Esophagus muscularis mucosa (tissue), 4 donors: ENCODE measurements around the gene FAM187B. TPM values are rescaled to one million over a fixed set of nuclear protein-coding genes. Genes with fewer than 3 reads are reported as not detected.
A peak's percentile ranks its signal among the peaks of the same experiment; 100 is the strongest.

Source experiments
- DNase-seq: peaks from one replicate; pipeline ENCODE4 v3.0.0-alpha.2; 2017; ENCODE audit errors: extremely low spot score
- H3K27ac ChIP-seq, 4 donors: fragments of 200-600 bp; sonication (generic); replicated peaks in 1 of 4; 1 replicate in 3 of 4; 2 replicates in 1 of 4; pipeline ENCODE4 v1.5.1; 2016 to 2019; ENCODE audit warnings: mild to moderate bottlenecking in 1 of 4
- H3K27me3 ChIP-seq, 4 donors: fragments of 200-600 bp; sonication (generic); one replicate each; pipeline versions ENCODE4 v1.5.1 to v1.6.0; 2016 to 2019
- H3K36me3 ChIP-seq, 4 donors: fragments of 200-600 bp; sonication (generic); one replicate each; pipeline ENCODE4 v1.5.1; 2016 to 2019
- H3K4me1 ChIP-seq, 4 donors: fragments of 200-600 bp; sonication (generic); one replicate each; pipeline ENCODE4 v1.5.1; 2016 to 2019
- H3K4me3 ChIP-seq, 4 donors: fragments of 200-600 bp; sonication (generic); 1 replicate in 2 of 4; 2 replicates in 2 of 4; pipeline ENCODE4 v1.5.1; 2016 to 2019; ENCODE audit warnings: mild to moderate bottlenecking in 4 of 4, moderate library complexity in 1 of 4
- H3K9me3 ChIP-seq, 4 donors: fragments of 200-600 bp; sonication (generic); 1 replicate in 3 of 4; 2 replicates in 1 of 4; pipeline ENCODE4 v1.5.1; 2016 to 2019
- CTCF ChIP-seq, 3 experiments: fragments of 200-600 bp in 2 of 3; fragments of 450-650 bp in 1 of 3; sonication (generic) in 2 of 3; IDR thresholded peaks; one replicate each; pipeline ENCODE4 v1.5.1; 2017 to 2019; ENCODE audit warnings: antibody characterized with exemption in 3 of 3, mild to moderate bottlenecking in 2 of 3, moderate library complexity in 1 of 3
- EP300 ChIP-seq: sonication (generic); formaldehyde crosslinking; IDR thresholded peaks from one replicate; pipeline ENCODE4 v1.6.1; 2017; ENCODE audit warnings: antibody characterized with exemption
- POLR2A ChIP-seq: fragments of 450-650 bp; IDR thresholded peaks from one replicate; pipeline ENCODE4 v1.6.1; 2017; ENCODE audit warnings: antibody characterized with exemption, moderate library complexity, mild to moderate bottlenecking, low read depth
- POLR2AphosphoS5 ChIP-seq, 2 donors: sonication (generic); formaldehyde crosslinking; IDR thresholded peaks; one replicate each; pipeline ENCODE4 v1.6.1; 2017; ENCODE audit warnings: antibody characterized with exemption in 2 of 2
- WGBS: methylation state at CpG from one replicate; pipeline ENCODE4 v1.1.5; 2018; 5-methylcytosine and 5-hydroxymethylcytosine counted together
- intact Hi-C: fragments of 100-400 bp; cut with DNase I; formaldehyde crosslinking; loops from one replicate; pipeline ENCODE4 v1.15.1; 2023
- total RNA-seq, 4 donors: library from RNA; depleted of rRNA; stranded (reverse); fragments of >200 nt; gene quantifications; one replicate each; pipeline versions ENCODE4 v1.1.0 to v1.2.1, GENCODE V29; 2016

Gene FAM187B
- total RNA-seq, 4 donors from 2014 or later: not detected

- Histone ChIP-seq H3K36me3 (peaks cover 49 to 81% (median 77%) of the 10 kb centered on the region in 4 donors), H3K9me3 (no peaks in the 10 kb centered on the region), H3K27me3 (no peaks in the 10 kb centered on the region), H3K4me1 (peaks cover 8 to 20% (median 14%) of the 10 kb centered on the region in 4 donors), H3K27ac (no peak overlapping the region), H3K4me3 (no peak overlapping the region)
- 83% methylated on average over 9 of the region's 10 CpGs for WGBS
- intact Hi-C loops: loop anchor here (5.0 kb wide), 1 partner anchor 224 kb away; no protein-coding TSS in a partner anchor
- DNase-seq: no peak
- no peak for TF ChIP-seq POLR2AphosphoS5 (IDR thresholded peaks at IDR 0.05)
These were observed 44.6 kb upstream of the FAM187B start for GRCh38 chr19:35272954-35273649.

- Histone ChIP-seq H3K4me1 (peaks cover 8 to 22% (median 16%) of the 10 kb centered on the region in 4 donors), H3K27ac (no peak overlapping the region), H3K9me3 (no peaks in the 10 kb centered on the region), H3K4me3 (no peak overlapping the region), H3K36me3 (peaks cover 43 to 72% (median 70%) of the 10 kb centered on the region in 4 donors), H3K27me3 (no peaks in the 10 kb centered on the region)
- no peak for TF ChIP-seq POLR2A
- no peak for TF ChIP-seq POLR2AphosphoS5 (IDR thresholded peaks at IDR 0.05)
- no peak for TF ChIP-seq EP300
- TF ChIP-seq CTCF (IDR thresholded peaks at IDR 0.05): no peak
- no peak for DNase-seq
- intact Hi-C loops: loop anchor here (5.0 kb wide), 1 partner anchor 225 kb away; no protein-coding TSS in a partner anchor
- WGBS: 75% methylated on average over 16 of the region's 16 CpGs
These were observed 43.7 kb upstream of the FAM187B start for GRCh38 chr19:35272122-35272719.

GRCh38 chr19:35271546-35271945 lies 43.0 kb upstream of the FAM187B start:
- Histone ChIP-seq H3K4me1 (peaks cover 13 to 29% (median 22%) of the 10 kb centered on the region in 4 donors), H3K36me3 (peaks cover 38 to 66% (median 63%) of the 10 kb centered on the region in 4 donors), H3K9me3 (no peaks in the 10 kb centered on the region), H3K4me3 (no peak overlapping the region), H3K27me3 (no peaks in the 10 kb centered on the region), H3K27ac (no peak overlapping the region)
- intact Hi-C loops: loop anchor here (5.0 kb wide), 1 partner anchor 226 kb away; no protein-coding TSS in a partner anchor
- WGBS: 89% methylated on average over 6 of the region's 7 CpGs
- TF ChIP-seq CTCF (IDR thresholded peaks at IDR 0.05) (no peak), POLR2A (no peak), EP300 (no peak), POLR2AphosphoS5 (IDR thresholded peaks at IDR 0.05) (no peak)
- no peak for DNase-seq

- Histone ChIP-seq H3K27ac (peak overlapping the region in 2 of 4 donors; percentile 94 to 97), H3K4me3 (no peak overlapping the region), H3K27me3 (no peaks in the 10 kb centered on the region), H3K9me3 (no peaks in the 10 kb centered on the region), H3K36me3 (peaks cover 28 to 57% (median 53%) of the 10 kb centered on the region in 4 donors), H3K4me1 (peaks cover 25 to 40% (median 34%) of the 10 kb centered on the region in 4 donors)
- intact Hi-C loops: loop anchor here (5.0 kb wide), 1 partner anchor 227 kb away; no protein-coding TSS in a partner anchor
- WGBS: 89% methylated on average over 13 of the region's 16 CpGs
- no peak for DNase-seq
- TF ChIP-seq POLR2A: no peak
- no peak for TF ChIP-seq CTCF (IDR thresholded peaks at IDR 0.05)
- no peak for TF ChIP-seq POLR2AphosphoS5 (IDR thresholded peaks at IDR 0.05)
- no peak for TF ChIP-seq EP300
These were observed 41.9 kb upstream of the FAM187B start for GRCh38 chr19:35270381-35270811.
